Breast epithelium (tissue), 3 donors: ENCODE measurements around the gene GLT8D2.

Experiments
- POLR2A ChIP-seq: fragments of 450-650 bp; IDR thresholded peaks from one replicate; pipeline ENCODE4 v1.6.1; 2016; ENCODE audit warnings: antibody characterized with exemption, mild to moderate bottlenecking, moderate library complexity
- TF ChIP-seq, protein P1 (sequence below), 3 donors: fragments of 450-650 bp; IDR thresholded peaks; one replicate each; pipeline ENCODE4 v1.5.1; 2016 to 2017; ENCODE audit warnings: antibody characterized with exemption in 3 of 3, mild to moderate bottlenecking in 3 of 3, moderate library complexity in 3 of 3

DNA sequence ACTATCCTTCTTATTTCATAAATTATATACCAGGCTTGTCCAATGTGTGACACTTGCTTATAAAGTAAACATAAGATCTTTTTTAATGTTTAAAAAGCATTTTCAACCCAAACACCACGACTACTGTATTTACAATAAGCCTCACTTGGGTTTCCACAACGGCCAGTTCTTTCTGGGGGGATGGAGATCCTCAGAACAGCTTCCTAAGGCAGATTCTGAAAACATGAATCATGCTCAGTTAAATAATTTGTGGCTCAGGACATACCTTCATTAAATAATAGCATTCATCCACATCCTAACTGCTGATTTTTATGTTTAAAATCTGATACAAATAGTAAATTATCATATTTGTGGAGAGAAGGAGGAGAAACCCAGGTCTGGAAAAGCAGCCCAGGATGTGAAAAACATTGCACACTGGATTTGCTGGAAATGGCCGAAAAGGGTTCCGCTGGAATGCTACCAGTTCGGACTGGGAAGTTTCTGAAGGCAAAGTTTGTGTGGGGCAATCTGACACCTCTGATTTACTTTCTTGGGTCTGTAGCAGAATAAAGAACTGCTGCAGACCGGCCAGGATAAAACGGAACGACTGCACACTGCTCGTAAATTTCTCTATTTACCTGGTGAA lies 597 bp downstream of the GLT8D2 start:
- TF ChIP-seq, protein P1, sequence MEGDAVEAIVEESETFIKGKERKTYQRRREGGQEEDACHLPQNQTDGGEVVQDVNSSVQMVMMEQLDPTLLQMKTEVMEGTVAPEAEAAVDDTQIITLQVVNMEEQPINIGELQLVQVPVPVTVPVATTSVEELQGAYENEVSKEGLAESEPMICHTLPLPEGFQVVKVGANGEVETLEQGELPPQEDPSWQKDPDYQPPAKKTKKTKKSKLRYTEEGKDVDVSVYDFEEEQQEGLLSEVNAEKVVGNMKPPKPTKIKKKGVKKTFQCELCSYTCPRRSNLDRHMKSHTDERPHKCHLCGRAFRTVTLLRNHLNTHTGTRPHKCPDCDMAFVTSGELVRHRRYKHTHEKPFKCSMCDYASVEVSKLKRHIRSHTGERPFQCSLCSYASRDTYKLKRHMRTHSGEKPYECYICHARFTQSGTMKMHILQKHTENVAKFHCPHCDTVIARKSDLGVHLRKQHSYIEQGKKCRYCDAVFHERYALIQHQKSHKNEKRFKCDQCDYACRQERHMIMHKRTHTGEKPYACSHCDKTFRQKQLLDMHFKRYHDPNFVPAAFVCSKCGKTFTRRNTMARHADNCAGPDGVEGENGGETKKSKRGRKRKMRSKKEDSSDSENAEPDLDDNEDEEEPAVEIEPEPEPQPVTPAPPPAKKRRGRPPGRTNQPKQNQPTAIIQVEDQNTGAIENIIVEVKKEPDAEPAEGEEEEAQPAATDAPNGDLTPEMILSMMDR (IDR thresholded peaks at IDR 0.05), result no peak
- no peak for TF ChIP-seq POLR2A
